IgD-negative memory B cell (primary cell): ENCODE measurements around the gene PRR7. TPM values are rescaled to one million over a fixed set of nuclear protein-coding genes. Genes with fewer than 3 reads are reported as not detected.

ENCODE experiments used
- H3K27ac Mint-ChIP-seq, 3 donors: one replicate each; pipeline ENCODE4 v1.8.0; 2020 to 2022; ENCODE audit warnings: mild to moderate bottlenecking in 3 of 3, mixed read lengths in 3 of 3, moderate library complexity in 1 of 3
- H3K27me3 Mint-ChIP-seq: one replicate; pipeline ENCODE4 v1.8.0; 2021; ENCODE audit warnings: mixed read lengths
- H3K36me3 Mint-ChIP-seq: one replicate; pipeline ENCODE4 v1.8.0; 2020; ENCODE audit warnings: mild to moderate bottlenecking, mixed read lengths
- H3K4me1 Mint-ChIP-seq, 3 donors: one replicate each; pipeline ENCODE4 v1.8.0; 2020 to 2022; ENCODE audit warnings: mixed read lengths in 3 of 3, mild to moderate bottlenecking in 1 of 3
- H3K4me3 Mint-ChIP-seq, 4 donors: one replicate each; pipeline ENCODE4 v1.8.0; 2020 to 2022; ENCODE audit warnings: mild to moderate bottlenecking in 4 of 4, mixed read lengths in 4 of 4, moderate library complexity in 3 of 4
- H3K9me3 Mint-ChIP-seq, 3 donors: one replicate each; pipeline ENCODE4 v1.8.0; 2020 to 2021; ENCODE audit warnings: mixed read lengths in 3 of 3, mild to moderate bottlenecking in 1 of 3
- polyA plus RNA-seq: library from polyadenylated mRNA; unstranded; fragments of 300-500 nt; fragmentation: Illumina TruSeq; gene quantifications from one replicate; pipeline ENCODE4 v1.2.3, GENCODE V29; 2021

Gene PRR7
- polyA plus RNA-seq, 1 donor from 2014 or later = 23.1 TPM

DNA sequence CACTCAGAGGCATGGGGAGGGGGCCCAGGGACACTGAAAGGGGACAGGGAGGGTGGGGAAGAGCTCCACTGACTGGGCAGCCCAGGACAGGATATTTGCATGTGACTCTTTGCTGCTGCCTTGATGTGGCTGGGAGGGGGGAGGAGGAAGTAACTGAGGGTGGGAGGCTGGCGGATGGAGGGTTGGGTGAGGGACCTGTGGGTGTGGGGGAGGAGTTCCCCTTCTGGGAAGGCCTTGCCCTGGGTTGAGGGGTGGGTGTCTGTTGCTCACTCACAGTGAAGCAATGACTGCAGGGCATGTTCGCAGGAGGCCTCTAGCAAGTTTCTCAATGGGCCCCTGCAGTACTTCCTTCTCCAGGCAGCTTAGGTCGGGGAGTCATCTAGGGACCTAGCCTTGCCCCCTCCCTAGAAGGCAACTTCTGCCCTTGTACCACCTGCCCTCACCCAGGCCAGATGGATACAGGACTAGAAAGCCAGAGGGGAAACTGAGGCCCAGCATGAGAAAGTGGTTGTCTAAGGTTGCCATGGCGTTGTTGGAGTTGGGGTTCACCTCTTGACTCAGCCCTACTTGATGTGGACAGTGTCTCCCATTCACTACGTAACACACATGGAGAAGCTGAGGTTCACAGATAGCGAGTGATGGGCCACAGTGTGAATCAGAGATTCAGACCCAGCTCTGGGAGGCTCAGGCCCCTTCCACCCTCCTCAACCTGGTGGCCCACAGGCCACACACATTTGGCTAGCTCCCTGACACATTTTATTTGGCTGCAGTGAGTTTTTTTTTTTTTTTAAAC lies 17.2 kb upstream of the PRR7 start:
- Mint-ChIP-seq H3K27me3 (no peaks in the 10 kb centered on the region), H3K27ac (peak overlapping the region; percentile 94 to 98 (median 95)), H3K36me3 (peaks cover 5% of the 10 kb centered on the region), H3K4me3 (peak overlapping the region; percentile 91 to 99 (median 98)), H3K4me1 (peaks cover 29 to 47% (median 39%) of the 10 kb centered on the region in 3 donors), H3K9me3 (no peaks in the 10 kb centered on the region)

DNA sequence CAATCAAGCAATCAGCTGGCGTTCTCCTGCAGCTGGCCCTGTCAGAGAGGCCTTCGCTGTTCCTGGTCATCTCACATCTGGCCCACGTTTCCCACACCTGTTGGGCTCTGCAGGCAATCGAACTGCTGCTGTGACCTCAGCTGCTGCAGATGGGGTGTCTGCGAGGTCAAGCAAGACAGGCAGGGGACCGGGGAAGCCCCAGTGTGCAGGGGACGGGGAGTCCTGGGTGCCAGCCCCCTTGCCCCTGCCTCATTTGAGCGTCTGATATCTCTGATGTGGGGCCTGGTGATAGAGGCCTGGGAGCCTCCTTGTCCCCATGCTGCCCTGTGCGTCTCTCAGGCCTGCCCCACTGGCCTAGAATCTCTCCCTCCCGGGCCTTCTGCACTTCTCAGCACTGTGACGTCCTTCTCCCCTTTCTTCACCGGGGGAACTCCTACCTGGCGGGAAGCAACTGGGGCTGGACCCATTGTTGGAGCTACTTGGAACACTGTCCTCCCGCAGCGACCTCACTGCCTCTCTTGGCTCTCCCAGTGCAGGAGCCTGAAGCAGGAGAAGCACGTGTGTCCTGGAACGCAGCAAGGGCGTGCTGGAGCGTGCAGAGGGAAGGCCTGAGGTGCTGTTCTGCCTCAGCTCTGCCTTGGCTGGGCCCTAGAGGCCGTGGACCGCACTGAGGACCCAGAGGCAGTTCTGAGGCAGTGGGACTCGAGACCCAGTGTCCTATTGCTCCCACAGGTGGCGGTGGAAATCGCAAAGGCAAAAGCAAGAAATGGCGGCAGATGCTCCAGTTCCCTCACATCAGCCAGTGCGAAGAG lies 16.3 kb upstream of the PRR7 start:
- H3K4me1 Mint-ChIP-seq = peaks cover 26 to 42% (median 37%) of the 10 kb centered on the region in 3 donors
- H3K9me3 Mint-ChIP-seq = no peaks in the 10 kb centered on the region
- peak overlapping the region; percentile 86 to 99 (median 94) for H3K4me3 Mint-ChIP-seq
- no peaks in the 10 kb centered on the region for H3K27me3 Mint-ChIP-seq
- peaks cover 5% of the 10 kb centered on the region for H3K36me3 Mint-ChIP-seq
- H3K27ac Mint-ChIP-seq = peak overlapping the region; percentile 94 to 98 (median 95)

GRCh38 chr5:177430972-177431316 lies 15.7 kb upstream of the PRR7 start:
- Mint-ChIP-seq H3K27ac (peak overlapping the region; percentile 94 to 98 (median 95)), H3K27me3 (no peaks in the 10 kb centered on the region), H3K4me1 (peaks cover 21 to 38% (median 34%) of the 10 kb centered on the region in 3 donors), H3K9me3 (no peaks in the 10 kb centered on the region), H3K4me3 (peak overlapping the region; percentile 73 to 99 (median 92)), H3K36me3 (peaks cover 5% of the 10 kb centered on the region)

- peak overlapping the region; percentile 94 to 98 (median 95) for H3K27ac Mint-ChIP-seq
- no peaks in the 10 kb centered on the region for H3K9me3 Mint-ChIP-seq
- no peaks in the 10 kb centered on the region for H3K27me3 Mint-ChIP-seq
- H3K4me3 Mint-ChIP-seq = peak overlapping the region; percentile 73 to 99 (median 92)
- peaks cover 21 to 39% (median 31%) of the 10 kb centered on the region in 3 donors for H3K4me1 Mint-ChIP-seq
- peaks cover 5% of the 10 kb centered on the region for H3K36me3 Mint-ChIP-seq
These were observed 15.1 kb upstream of the PRR7 start for GRCh38 chr5:177431317-177432142.

- no peaks in the 10 kb centered on the region for H3K9me3 Mint-ChIP-seq
- peak overlapping the region; percentile 73 to 99 (median 92) for H3K4me3 Mint-ChIP-seq
- peaks cover 23 to 40% (median 31%) of the 10 kb centered on the region in 3 donors for H3K4me1 Mint-ChIP-seq
- peaks cover 5% of the 10 kb centered on the region for H3K36me3 Mint-ChIP-seq
- no peaks in the 10 kb centered on the region for H3K27me3 Mint-ChIP-seq
- peak overlapping the region; percentile 94 to 98 (median 95) for H3K27ac Mint-ChIP-seq
These were observed 14.3 kb upstream of the PRR7 start for GRCh38 chr5:177432143-177432838.

DNA sequence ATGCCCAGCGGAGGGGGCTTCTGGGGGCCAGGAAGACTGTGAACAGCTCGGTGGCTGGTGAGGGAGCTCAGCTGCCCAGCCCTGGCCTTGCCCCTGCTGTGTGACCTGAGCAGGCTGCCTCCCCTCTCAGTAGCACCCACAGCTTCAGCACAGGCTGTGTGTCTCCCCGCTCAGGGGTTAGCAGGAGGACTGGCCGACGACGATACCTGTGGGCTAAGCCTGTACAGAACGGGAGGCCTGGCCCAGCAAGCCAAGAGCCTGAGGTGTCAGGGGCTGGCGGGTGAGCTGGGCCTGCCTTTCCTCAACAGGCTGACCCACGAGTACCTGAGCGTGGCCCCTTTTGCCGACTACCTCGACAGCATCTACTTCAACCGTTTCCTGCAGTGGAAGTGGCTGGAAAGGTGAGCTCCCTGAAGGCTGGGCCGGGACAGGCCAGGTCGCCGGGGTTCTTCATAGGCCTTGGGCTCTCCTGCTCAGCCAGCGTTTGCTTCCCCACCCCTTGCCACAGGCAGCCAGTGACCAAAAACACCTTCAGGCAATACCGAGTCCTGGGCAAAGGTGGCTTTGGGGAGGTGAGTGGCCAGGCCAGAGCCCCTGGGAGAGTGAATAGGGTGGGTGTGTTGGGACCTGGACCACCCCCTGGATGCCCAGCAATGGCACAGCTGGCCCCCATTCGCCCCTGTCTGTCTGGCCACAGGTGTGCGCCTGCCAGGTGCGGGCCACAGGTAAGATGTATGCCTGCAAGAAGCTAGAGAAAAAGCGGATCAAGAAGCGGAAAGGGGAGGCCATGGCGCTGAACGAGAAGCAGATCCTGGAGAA lies 13.6 kb upstream of the PRR7 start:
- no peaks in the 10 kb centered on the region for H3K27me3 Mint-ChIP-seq
- H3K9me3 Mint-ChIP-seq = no peaks in the 10 kb centered on the region
- H3K4me3 Mint-ChIP-seq = peak overlapping the region in 1 of 4 donors; percentile 43
- peaks cover 5% of the 10 kb centered on the region for H3K36me3 Mint-ChIP-seq
- peaks cover 23 to 38% (median 31%) of the 10 kb centered on the region in 3 donors for H3K4me1 Mint-ChIP-seq
- H3K27ac Mint-ChIP-seq = peak overlapping the region; percentile 53 to 81 (median 71)

DNA sequence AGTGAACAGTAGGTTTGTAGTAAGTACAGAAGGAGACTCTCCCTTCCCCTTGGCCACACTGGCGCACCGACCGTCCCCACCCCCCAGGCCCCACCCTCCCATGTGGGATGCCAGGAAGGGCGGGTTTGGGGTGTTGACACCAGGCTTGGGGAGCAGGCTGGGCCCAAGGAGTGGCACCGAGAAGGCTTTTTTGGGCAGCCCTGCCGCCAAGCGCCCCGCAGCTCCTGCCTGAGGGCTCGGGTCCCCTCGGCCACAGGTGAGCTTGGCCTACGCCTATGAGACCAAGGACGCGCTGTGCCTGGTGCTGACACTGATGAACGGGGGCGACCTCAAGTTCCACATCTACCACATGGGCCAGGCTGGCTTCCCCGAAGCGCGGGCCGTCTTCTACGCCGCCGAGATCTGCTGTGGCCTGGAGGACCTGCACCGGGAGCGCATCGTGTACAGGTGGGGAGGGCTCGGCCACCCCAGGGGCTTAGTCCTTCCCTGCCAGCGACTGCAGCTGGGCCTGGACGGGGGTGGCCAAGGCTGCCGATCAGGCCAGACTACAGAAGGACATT lies 12.9 kb upstream of the PRR7 start:
- Mint-ChIP-seq H3K27ac (peak overlapping the region in 2 of 3 donors; percentile 53 to 81), H3K9me3 (no peaks in the 10 kb centered on the region), H3K36me3 (peaks cover 5% of the 10 kb centered on the region), H3K4me3 (peak overlapping the region in 2 of 4 donors; percentile 43 to 57), H3K4me1 (peaks cover 22 to 39% (median 31%) of the 10 kb centered on the region in 3 donors), H3K27me3 (no peaks in the 10 kb centered on the region)

DNA sequence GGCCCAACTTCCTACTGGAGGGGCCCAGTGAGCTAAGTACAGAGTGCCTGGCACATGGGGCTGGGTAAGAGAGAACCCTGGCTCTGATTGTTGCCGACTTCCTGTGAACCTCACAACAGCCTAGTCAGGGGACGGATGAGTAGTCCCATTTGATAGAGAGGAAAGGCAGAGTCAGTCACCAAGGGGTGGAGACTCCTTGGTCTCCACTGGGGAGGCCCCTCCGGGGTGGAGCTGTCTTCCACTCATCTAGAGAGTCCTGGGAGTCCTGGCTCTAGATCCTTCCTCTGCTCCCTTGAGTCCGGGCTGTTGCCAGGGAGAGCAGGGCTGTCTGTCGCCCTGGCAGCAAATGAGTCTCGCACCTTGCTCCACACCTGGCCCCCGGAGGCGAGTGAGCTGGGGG lies 12.2 kb upstream of the PRR7 start:
- H3K27me3 Mint-ChIP-seq = no peaks in the 10 kb centered on the region
- no peaks in the 10 kb centered on the region for H3K9me3 Mint-ChIP-seq
- H3K36me3 Mint-ChIP-seq = no peaks in the 10 kb centered on the region
- H3K4me1 Mint-ChIP-seq = peaks cover 15 to 34% (median 25%) of the 10 kb centered on the region in 3 donors
- H3K27ac Mint-ChIP-seq = peak overlapping the region; percentile 59 to 81 (median 71)
- peak overlapping the region in 2 of 4 donors; percentile 12 to 43 for H3K4me3 Mint-ChIP-seq

DNA sequence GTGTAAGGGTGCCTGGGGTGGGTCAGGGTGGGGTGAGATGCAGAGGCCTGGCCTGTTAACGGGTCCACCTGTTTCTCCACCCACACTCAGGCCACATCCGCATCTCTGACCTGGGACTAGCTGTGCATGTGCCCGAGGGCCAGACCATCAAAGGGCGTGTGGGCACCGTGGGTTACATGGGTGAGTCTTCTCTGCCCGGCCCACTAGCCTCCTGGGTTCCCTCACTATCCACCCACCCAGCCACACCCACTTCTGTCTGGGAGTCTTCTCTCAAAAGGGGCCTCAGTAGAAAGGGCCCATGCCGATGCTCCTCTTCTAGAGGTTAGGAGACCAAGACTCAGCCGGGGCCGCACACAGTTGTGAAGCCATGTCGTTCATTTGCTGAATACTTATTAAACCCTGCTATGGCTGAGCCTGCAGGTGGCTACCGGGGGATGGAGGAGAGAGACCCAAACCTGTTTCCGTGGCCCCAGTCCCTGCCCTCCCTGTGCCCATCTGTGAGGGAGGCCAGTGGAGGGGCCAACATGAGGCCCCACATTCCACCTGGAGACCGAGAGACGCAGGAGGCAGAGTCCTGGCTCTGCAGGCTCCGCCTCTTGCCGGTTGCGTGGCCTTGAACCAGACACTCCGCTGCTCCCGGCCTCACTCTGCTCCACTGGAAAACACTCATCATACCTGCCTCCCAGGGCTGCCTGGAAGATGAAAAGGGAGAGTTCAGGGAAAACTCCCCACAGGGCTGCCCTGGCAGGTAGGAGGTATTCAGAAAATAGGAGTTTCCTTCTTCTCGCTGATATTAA lies 11.5 kb upstream of the PRR7 start:
- Mint-ChIP-seq H3K27ac (peak overlapping the region; percentile 31 to 81 (median 71)), H3K27me3 (no peaks in the 10 kb centered on the region), H3K9me3 (no peaks in the 10 kb centered on the region), H3K4me1 (peaks cover 13 to 31% (median 26%) of the 10 kb centered on the region in 3 donors), H3K36me3 (peaks cover 3% of the 10 kb centered on the region), H3K4me3 (peak overlapping the region in 1 of 4 donors; percentile 12)

DNA sequence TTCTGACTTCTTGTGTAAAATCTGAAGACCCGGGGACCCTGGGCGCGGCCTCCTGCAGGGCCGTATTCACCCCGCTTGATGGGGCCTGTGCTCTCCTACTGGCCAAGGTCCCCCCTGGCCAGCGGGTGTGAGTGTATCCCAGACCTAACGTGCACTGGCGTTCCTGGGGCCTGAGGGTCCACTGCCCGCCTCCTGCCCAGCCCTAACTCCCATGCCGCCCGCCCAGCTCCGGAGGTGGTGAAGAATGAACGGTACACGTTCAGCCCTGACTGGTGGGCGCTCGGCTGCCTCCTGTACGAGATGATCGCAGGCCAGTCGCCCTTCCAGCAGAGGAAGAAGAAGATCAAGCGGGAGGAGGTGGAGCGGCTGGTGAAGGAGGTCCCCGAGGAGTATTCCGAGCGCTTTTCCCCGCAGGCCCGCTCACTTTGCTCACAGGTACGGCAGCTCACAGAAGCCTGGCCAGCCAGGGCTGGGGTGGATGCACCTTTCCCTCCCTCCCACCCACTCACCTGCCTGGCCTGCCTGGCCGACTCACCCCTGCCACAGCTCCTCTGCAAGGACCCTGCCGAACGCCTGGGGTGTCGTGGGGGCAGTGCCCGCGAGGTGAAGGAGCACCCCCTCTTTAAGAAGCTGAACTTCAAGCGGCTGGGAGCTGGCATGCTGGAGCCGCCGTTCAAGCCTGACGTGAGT lies 10.6 kb upstream of the PRR7 start:
- H3K27ac Mint-ChIP-seq = peak overlapping the region in 1 of 3 donors; percentile 18
- peaks cover 10 to 24% (median 19%) of the 10 kb centered on the region in 3 donors for H3K4me1 Mint-ChIP-seq
- no peak overlapping the region for H3K4me3 Mint-ChIP-seq
- H3K36me3 Mint-ChIP-seq = peaks cover 3% of the 10 kb centered on the region
- H3K27me3 Mint-ChIP-seq = no peaks in the 10 kb centered on the region
- no peaks in the 10 kb centered on the region for H3K9me3 Mint-ChIP-seq

DNA sequence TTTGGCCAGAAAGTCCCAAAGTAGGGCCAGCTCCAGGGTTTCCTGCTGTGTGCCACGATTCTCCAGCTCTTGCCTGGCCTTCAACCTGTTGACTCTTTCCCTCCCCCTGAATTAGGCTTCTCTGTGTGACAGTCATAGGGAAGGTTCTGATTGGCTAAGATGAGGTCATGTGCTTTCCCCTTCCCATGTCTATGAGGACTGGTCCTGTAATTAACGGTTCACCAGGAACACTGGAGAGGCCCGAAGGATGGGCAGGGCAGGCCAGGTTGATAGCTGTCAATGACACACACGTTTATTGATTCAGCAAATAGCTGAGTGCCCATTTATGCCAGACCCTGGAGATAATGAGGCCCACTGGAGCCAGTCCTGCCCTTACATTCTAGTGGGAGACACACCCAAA lies 9.0 kb upstream of the PRR7 start:
- Mint-ChIP-seq H3K9me3 (no peaks in the 10 kb centered on the region), H3K27ac (peak overlapping the region in 1 of 3 donors; percentile 87), H3K4me1 (peaks cover 4 to 20% (median 6%) of the 10 kb centered on the region in 3 donors), H3K27me3 (no peaks in the 10 kb centered on the region), H3K4me3 (peak overlapping the region in 1 of 4 donors; percentile 65), H3K36me3 (peaks cover 5% of the 10 kb centered on the region)

DNA sequence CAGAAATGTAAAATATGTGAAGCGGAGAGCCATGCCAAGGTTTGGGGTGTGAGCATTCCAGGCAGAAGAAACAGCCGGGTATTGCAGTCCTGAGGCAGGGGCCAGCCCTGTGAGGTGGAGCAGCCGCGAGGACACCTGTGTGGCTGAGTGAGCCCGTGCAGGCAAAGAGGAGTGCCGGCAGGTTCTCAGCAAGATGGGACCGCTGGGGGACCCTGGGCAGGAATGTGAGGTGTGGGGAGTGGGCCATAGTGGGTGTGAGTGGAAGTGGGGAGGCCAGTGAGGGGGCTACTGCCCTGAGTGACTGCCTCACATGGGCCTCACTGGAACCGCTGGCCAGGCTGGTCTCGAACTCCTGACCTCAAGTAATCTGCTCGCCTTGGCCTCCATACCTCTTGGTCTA lies 8.1 kb upstream of the PRR7 start:
- no peaks in the 10 kb centered on the region for H3K9me3 Mint-ChIP-seq
- H3K36me3 Mint-ChIP-seq = peaks cover 7% of the 10 kb centered on the region
- H3K4me1 Mint-ChIP-seq = peaks cover 4 to 15% (median 6%) of the 10 kb centered on the region in 3 donors
- H3K4me3 Mint-ChIP-seq = peak overlapping the region in 1 of 4 donors; percentile 65
- peak overlapping the region in 2 of 3 donors; percentile 87 to 88 for H3K27ac Mint-ChIP-seq
- H3K27me3 Mint-ChIP-seq = no peaks in the 10 kb centered on the region
